G401 (cell line): ENCODE data around the gene LRRC9. TPM values are rescaled to one million over a fixed set of nuclear protein-coding genes. Genes with fewer than 3 reads are reported as not detected.
"Not testable (repeated sequence)": the region's sequence is repeated elsewhere in the genome, so short reads cannot be mapped to it uniquely, and the experiment has no call there.

Experiments
- DNase-seq: peaks from one replicate; pipeline ENCODE4 v3.0.0-alpha.2; 2015; ENCODE audit warnings: low spot score
- in situ Hi-C: cut with HindIII; loops from 2 replicates; pipeline ENCODE4 v1.10.0; 2016; ENCODE audit warnings: low sequenced_read_pairs, mixed read lengths
- total RNA-seq: library from RNA; depleted of rRNA; stranded (reverse); fragments of >200 nt; shearing (Covaris generic); gene quantifications from 2 replicates; pipeline ENCODE4 v1.2.3, GENCODE V29; 2014; rRNA removed

LRRC9 gene
- total RNA-seq, 1 experiment from 2014 or later = not detected

GRCh38 chr14:60095781-60096450 lies 176.0 kb downstream of the LRRC9 start:
- DNase-seq = no peak
- in situ Hi-C loops = no loop called here

GRCh38 chr14:60097974-60098373 lies 178.0 kb downstream of the LRRC9 start:
- in situ Hi-C loops = no loop called here
- no peak for DNase-seq

- in situ Hi-C loops, DNase-seq: not testable (repeated sequence)
Measured at GRCh38 chr14:60099855-60100254, 179.9 kb downstream of the LRRC9 start.

- no peak for DNase-seq
- in situ Hi-C loops = no loop called here
Measured at GRCh38 chr14:60101786-60102185, 181.8 kb downstream of the LRRC9 start.

GRCh38 chr14:60102389-60102788 lies 182.4 kb downstream of the LRRC9 start:
- DNase-seq = no peak
- in situ Hi-C loops = no loop called here

GRCh38 chr14:60106339-60106738 lies 186.4 kb downstream of the LRRC9 start:
- in situ Hi-C loops = no loop called here
- peak; percentile 22 for DNase-seq

GRCh38 chr14:60107477-60107876 lies 187.5 kb downstream of the LRRC9 start:
- in situ Hi-C loops = no loop called here
- no peak for DNase-seq

- DNase-seq = no peak
- in situ Hi-C loops = no loop called here
Measured at GRCh38 chr14:60111732-60112131, 191.8 kb downstream of the LRRC9 start.

Other genes starting within 250 kb of the LRRC9 start
- gene RTN1, start 49.4 kb upstream of the LRRC9 start, total RNA-seq = not detected in 2 replicates
- 63.6 and 129 TPM in 2 replicates for gene PCNX4, start 171.8 kb downstream of the LRRC9 start, total RNA-seq
- 39.7 and 59.3 TPM in 2 replicates for gene DHRS7, start 245.3 kb downstream of the LRRC9 start, total RNA-seq